ENCODE results near the gene SLC25A21.
"Not testable (repeated sequence)": the region's sequence is repeated elsewhere in the genome, so short reads cannot be mapped to it uniquely, and the experiment has no call there.

SLC25A21 gene

DNA sequence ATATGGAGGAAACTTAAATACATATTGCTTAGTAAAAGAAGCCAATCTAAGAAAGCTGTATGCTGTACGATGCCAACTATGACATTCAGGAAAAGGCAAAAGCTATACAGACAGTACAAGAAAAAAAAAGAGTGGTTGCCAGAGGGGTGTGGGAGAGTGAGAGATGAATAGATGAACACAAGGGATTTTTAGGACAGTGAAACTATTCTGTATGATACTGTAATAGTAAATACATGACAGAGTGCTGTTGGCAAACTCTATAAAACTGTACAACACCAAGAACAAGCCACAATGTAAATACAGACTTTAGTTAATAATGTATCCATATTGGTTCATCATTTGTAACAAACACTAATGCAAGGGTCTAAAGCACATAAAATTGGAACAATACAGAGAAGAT lies 14.5 kb upstream of the SLC25A21 start:
- in situ Hi-C loops (cut with MboI; ENCODE audit: low pct_unique_long_range_greater_than_20kb, low sequenced_read_pairs, unreplicated experiment), result no loop called here
- TF ChIP-seq, protein P1, sequence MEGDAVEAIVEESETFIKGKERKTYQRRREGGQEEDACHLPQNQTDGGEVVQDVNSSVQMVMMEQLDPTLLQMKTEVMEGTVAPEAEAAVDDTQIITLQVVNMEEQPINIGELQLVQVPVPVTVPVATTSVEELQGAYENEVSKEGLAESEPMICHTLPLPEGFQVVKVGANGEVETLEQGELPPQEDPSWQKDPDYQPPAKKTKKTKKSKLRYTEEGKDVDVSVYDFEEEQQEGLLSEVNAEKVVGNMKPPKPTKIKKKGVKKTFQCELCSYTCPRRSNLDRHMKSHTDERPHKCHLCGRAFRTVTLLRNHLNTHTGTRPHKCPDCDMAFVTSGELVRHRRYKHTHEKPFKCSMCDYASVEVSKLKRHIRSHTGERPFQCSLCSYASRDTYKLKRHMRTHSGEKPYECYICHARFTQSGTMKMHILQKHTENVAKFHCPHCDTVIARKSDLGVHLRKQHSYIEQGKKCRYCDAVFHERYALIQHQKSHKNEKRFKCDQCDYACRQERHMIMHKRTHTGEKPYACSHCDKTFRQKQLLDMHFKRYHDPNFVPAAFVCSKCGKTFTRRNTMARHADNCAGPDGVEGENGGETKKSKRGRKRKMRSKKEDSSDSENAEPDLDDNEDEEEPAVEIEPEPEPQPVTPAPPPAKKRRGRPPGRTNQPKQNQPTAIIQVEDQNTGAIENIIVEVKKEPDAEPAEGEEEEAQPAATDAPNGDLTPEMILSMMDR (IDR thresholded peaks at IDR 0.05; ENCODE audit: extremely low read depth, insufficient read depth, missing control alignments), result no peak
- DNase-seq (ENCODE audit: low spot score), result no peak

DNA sequence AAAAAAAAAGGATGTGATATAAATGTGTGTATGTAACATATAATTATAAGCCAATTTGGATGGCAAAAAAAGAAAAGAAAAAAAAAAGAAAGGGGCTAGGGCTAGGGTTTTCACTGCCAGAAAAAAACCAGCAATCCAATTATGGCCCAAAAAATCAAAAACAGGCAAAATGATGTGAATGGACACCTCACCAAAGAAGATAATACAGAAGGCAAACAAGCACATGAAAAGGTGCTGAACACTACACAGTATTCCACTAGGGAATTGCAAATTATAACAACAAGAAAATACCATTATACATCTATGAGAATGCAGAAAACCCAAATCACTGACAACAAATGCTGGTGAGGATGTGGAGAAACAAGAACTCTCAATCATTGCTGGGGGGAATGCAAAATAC lies 13.3 kb upstream of the SLC25A21 start:
- TF ChIP-seq, protein P1 (IDR thresholded peaks at IDR 0.05; ENCODE audit: extremely low read depth, insufficient read depth, missing control alignments), result no peak
- in situ Hi-C loops (cut with MboI; ENCODE audit: low pct_unique_long_range_greater_than_20kb, low sequenced_read_pairs, unreplicated experiment), result no loop called here
- DNase-seq (ENCODE audit: low spot score), result no peak

DNA sequence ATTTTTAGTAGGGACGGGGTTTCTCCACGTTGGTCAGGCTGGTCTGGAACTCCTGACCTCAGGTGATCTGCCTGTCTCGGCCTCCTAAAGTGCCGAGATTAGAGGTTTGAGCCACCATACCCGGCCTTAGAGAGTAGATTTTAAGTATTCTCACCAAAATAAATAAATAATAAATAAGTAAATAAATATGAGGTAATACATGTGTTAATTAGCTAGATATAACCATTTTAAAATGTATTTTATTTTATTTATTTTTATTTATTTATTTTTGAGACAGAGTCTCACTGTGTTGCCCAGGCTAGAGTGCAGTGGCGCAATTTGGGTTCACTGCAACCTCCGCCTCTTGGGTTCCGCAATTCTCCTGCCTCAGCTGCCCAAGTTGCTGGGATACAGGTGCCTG lies 12.1 kb upstream of the SLC25A21 start:
- DNase-seq (ENCODE audit: low spot score); in situ Hi-C loops (cut with MboI; ENCODE audit: low pct_unique_long_range_greater_than_20kb, low sequenced_read_pairs, unreplicated experiment): not testable (repeated sequence)

DNA sequence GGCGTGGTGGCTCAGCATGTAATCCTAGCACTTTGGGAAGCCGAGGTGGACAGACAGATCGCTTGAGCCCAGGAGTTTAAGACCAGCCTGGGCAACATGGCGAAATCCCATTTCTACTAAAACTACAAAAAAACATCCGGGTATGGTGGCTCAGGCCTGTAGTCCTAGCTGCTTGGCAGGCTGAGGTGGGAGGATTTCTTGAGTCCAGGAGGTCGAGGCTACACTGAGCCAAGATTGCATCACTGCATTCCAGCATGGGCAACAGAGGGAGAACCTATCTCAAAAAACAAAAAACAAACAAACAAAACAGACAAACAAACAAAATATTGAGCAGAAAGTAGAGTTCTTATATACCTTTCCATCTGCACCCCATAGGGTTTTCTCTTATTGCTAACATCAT lies 9.0 kb upstream of the SLC25A21 start:
- in situ Hi-C loops (cut with MboI; ENCODE audit: low pct_unique_long_range_greater_than_20kb, low sequenced_read_pairs, unreplicated experiment), result no loop called here
- no peak for DNase-seq (ENCODE audit: low spot score)
- TF ChIP-seq, protein P1 (IDR thresholded peaks at IDR 0.05; ENCODE audit: extremely low read depth, insufficient read depth, missing control alignments), result no peak

DNA sequence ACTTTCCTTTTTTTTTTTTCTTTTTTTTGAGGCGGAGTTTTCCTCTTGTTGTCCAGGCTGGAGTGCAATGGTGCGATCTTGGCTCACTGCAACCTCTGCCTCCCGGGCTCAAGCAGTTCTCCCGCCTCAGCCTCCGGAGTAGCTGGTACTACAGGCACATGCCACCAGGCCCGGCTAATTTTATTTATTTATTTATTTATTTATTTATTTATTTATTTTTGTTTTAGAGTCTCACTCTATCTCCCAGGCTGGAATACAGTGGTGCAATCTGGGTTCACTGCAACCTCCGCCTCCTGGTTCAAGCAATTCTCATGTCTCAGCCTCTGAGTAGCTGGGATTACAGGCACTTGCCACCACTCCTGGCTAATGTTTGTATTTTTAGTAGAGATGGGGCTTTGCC lies 8.5 kb upstream of the SLC25A21 start:
- DNase-seq (ENCODE audit: low spot score); in situ Hi-C loops (cut with MboI; ENCODE audit: low pct_unique_long_range_greater_than_20kb, low sequenced_read_pairs, unreplicated experiment): not testable (repeated sequence)

DNA sequence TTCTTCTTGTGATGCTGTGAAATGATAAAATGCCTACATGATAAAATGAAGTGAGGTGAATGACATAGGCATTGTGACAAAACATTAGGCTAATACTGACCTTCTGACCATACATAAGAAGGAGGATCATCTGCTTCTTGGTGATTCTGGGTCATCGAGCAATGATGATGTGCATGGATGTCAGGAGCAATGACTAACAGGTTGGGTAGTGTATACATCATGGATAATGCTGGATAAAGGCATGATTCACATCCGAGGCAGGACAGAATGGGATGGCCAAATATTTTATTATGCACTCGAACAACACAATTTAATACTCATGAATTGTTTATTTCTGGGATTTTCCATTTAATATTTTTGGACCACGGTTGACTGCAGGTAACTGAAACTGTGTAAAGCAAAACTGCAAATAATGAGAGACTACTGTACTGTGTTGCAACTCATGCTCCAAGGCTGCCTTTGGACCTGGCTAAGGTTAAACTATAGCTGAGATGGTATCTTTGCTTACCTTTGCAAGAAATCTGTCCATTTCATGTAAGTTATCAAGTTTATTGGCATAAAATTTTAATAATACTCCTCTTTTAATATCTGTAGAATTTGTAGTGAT lies 7.6 kb upstream of the SLC25A21 start:
- DNase-seq (ENCODE audit: low spot score), result no peak
- in situ Hi-C loops (cut with MboI; ENCODE audit: low pct_unique_long_range_greater_than_20kb, low sequenced_read_pairs, unreplicated experiment), result no loop called here
- TF ChIP-seq, protein P1 (IDR thresholded peaks at IDR 0.05; ENCODE audit: extremely low read depth, insufficient read depth, missing control alignments), result no peak

DNA sequence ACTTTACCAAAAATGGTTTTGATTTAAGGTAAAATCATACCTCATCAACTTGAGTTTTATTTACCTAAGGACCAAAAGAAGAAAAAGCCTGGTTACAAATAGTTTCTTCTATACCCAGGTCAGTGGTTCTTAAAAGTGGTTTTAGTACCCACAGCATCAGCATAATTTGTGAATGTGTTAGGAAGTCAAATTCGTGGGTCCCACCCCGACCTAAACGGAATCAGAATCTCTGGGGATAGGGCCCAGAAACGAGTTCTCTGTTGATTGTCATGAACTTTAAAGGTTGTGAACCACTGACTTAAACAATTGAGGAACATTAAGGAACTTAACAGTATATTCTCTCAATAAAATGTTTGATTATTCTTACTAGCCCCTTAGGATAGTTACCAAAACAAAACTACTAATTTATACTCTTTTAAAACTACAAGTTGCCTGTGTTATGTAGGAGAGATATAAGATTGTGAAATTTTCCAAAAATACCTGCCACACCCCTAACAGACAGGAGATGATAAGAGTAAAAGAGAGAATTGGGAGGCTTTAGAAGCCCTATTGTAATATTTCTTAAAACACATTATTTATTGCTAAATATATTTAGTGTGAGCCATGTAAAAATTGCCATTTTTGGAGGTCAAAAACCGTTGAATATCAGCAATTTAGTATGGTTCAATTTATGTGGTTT lies 669 bp upstream of the SLC25A21 start:
- TF ChIP-seq, protein P1 (IDR thresholded peaks at IDR 0.05; ENCODE audit: extremely low read depth, insufficient read depth, missing control alignments), result no peak
- no peak for DNase-seq (ENCODE audit: low spot score)
- in situ Hi-C loops (cut with MboI; ENCODE audit: low pct_unique_long_range_greater_than_20kb, low sequenced_read_pairs, unreplicated experiment), result no loop called here

DNA sequence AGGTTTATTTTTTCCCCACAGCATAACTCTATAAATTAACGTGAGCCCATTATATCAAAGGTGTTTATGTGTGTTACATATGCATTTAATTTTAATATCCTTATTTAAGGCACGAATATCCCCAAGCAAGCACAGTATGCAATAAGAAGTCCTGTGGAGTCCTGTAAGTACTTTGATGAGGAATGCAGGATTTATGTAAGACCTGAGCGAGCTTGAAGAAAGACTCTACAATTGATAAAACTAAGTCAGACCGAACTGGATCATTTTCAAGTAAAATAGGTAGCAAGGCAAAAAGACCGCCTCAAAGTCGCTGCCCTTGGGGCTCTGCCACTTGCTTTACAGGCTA lies 755 bp downstream of the SLC25A21 start:
- in situ Hi-C loops (cut with MboI; ENCODE audit: low pct_unique_long_range_greater_than_20kb, low sequenced_read_pairs, unreplicated experiment), result no loop called here
- TF ChIP-seq, protein P1 (IDR thresholded peaks at IDR 0.05; ENCODE audit: extremely low read depth, insufficient read depth, missing control alignments), result no peak
- no peak for DNase-seq (ENCODE audit: low spot score)
